HL-60 (cell line): ENCODE data around the gene PCDHB1.
"Not testable (repeated sequence)": the region's sequence is repeated elsewhere in the genome, so short reads cannot be mapped to it uniquely, and the experiment has no call there.

ENCODE experiments used
- GABPA ChIP-seq: IDR thresholded peaks from 2 replicates; pipeline ENCODE4 v1.6.1; 2012; ENCODE audit warnings: low read depth
- TF ChIP-seq, protein P1 (sequence below): IDR thresholded peaks from one replicate; pipeline ENCODE4 v1.5.1; 2011; ENCODE audit warnings: low read length, control low read depth, inconsistent platforms; ENCODE audit not compliant: insufficient read depth

DNA sequence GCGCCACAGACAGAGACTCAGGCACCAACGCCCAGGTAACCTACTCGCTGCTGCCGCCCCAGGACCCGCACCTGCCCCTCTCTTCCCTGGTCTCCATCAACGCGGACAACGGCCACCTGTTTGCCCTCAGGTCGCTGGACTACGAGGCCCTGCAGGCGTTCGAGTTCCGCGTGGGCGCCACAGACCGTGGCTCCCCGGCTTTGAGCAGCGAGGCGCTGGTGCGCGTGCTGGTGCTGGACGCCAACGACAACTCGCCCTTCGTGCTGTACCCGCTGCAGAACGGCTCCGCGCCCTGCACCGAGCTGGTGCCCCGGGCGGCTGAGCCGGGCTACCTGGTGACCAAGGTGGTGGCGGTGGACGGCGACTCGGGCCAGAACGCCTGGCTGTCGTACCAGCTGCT is 50.9 kb downstream of the PCDHB1 start:
- TF ChIP-seq, protein P1, sequence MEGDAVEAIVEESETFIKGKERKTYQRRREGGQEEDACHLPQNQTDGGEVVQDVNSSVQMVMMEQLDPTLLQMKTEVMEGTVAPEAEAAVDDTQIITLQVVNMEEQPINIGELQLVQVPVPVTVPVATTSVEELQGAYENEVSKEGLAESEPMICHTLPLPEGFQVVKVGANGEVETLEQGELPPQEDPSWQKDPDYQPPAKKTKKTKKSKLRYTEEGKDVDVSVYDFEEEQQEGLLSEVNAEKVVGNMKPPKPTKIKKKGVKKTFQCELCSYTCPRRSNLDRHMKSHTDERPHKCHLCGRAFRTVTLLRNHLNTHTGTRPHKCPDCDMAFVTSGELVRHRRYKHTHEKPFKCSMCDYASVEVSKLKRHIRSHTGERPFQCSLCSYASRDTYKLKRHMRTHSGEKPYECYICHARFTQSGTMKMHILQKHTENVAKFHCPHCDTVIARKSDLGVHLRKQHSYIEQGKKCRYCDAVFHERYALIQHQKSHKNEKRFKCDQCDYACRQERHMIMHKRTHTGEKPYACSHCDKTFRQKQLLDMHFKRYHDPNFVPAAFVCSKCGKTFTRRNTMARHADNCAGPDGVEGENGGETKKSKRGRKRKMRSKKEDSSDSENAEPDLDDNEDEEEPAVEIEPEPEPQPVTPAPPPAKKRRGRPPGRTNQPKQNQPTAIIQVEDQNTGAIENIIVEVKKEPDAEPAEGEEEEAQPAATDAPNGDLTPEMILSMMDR = not testable (repeated sequence)
- TF ChIP-seq GABPA = not testable (repeated sequence)
